ENCODE measurements around the gene CTSW.
A peak's percentile ranks its signal among the peaks of the same experiment; 100 is the strongest.

Gene CTSW

DNA sequence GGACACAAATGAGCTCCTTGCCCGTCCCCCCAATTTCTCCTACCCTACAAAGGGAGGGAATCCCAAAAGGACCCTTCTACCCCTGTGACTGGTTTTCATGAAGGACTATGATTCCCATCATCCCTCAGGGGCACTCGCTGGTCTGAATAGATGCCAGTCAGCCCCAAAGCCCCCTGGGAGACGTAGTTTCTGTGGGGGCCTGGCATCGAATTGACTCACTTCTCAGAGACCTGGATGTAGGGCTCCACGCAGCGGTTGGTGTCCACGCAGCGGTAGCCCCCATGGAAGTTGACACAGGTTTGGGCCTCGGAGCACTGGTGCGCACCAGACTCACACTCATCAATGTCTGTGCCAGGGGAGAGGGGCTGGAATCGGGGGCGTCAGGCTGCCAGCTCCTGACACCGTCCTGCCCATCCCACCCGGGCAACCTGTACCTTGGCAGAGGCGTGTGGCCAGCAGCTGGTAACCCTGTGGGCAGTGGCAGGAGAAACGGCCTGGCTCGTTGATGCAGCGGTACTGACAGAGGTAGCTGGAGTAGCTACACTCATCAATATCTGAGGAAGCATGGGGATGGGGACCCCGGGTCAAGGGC is 11.5 kb upstream of the CTSW start:
- no peak for DNase-seq

DNA sequence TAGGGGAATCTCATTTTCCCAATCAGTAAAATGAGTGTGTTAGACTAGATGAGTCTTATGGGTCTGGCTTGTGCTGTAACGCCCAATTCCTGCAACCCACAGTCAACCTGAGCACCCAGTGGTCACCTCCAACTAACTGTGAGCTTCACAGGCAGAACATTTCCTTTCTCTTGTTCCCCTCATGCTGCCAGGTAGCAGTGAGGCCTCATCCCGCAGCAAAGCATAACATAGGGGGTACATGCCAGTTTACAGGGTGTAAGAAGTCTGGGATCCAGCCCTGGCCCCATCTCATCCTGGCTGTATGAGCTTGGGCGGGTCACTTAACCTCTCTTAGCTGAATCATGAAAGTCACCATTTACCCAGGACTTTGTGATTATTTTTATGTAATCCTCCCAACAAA is 10.7 kb upstream of the CTSW start:
- no peak for DNase-seq

DNA sequence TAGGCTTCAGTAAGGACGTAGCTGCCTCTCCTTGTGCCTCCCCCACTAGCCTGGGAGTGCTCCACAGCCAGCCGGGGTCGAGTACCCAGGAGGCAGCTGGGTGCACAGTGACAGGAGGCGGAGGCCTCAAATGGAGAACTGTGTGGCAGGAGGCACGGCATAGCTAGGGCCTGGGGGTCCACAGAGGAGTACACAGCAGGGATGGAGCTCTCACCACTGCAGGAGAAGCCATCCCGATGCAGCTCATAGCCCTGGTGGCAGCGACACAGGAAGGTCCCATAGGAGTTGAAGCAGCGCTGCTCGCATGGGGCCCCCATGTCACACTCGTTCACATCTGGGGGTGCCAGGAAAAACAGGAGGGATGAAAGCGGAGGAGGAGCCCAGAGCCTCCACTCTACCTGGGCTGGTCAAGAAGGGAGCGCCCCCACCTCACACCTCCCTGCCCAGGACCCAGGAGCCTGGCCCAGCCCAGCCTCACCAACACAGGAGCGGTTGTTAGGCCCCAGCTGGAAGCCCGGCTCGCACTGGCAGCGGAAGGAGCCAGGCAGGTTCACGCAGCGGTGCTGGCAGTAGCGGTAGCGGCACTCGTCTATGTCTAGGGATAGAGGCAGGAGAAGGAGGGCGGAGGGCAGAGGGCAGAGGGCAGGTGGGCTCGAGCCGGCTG is 9.9 kb upstream of the CTSW start:
- no peak for DNase-seq

DNA sequence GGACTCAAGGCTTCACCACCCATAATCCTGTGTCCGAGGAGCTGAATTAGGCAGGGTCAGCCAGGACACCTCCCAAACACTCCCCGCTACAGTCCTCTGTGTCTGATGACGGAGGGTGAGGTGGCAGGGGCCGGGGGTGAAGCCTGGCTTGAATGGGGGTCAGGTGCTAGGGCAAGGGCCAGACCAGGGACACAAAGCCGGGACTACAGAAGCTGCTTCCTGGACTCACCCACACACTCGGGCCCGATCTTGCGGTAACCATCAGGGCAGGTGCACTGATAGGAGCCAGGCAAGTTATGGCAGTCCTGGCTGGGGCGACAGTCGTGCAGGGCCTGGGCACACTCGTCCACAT is 9.4 kb upstream of the CTSW start:
- DNase-seq = no peak

DNA sequence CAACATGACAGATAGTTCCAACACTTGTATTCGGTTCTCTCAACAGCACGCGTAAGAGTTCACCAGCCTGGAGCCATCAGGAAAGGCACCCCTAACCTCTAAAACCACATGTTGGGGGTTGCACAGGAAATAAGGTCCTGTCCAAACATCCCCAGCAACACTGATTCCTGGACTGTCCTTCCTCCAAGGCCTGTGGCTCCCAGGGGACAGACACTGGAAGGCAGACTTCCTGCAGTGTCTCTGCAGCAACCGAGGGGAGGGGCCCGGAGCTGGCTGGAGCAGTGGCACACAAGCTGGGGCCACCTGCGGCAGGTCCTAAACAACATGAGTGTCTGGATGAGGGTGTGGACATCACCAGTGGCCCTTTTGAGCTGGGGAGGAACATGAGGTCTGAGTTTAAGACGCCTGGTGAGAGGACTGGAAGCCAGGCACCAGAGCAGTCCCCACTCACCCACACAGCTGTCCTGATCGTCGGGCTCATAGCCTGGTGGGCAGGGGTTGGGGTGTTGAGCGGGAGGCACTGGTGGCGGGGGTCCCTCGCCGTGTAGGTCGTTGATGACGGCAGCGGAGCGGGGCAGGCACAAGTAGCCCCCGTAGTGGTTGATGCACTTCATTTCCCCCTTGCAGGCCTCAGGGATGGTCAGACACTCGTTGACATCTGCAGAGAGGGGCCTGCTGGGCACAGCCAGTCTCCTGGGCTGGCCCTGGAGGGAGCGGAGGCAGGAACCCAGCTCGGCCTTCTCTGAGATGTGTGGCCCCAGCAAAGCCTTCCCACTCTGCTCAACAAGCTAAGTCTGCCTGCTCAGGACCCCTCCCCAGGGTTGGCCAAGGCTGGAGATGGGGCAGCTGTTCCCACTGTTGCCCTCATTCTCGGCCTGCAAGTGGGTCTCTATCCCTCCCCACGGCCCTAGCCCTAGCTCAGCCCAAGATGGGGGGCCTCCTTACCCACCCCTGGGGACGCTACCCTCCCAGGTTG is 8.6 kb upstream of the CTSW start:
- no peak for DNase-seq

DNA sequence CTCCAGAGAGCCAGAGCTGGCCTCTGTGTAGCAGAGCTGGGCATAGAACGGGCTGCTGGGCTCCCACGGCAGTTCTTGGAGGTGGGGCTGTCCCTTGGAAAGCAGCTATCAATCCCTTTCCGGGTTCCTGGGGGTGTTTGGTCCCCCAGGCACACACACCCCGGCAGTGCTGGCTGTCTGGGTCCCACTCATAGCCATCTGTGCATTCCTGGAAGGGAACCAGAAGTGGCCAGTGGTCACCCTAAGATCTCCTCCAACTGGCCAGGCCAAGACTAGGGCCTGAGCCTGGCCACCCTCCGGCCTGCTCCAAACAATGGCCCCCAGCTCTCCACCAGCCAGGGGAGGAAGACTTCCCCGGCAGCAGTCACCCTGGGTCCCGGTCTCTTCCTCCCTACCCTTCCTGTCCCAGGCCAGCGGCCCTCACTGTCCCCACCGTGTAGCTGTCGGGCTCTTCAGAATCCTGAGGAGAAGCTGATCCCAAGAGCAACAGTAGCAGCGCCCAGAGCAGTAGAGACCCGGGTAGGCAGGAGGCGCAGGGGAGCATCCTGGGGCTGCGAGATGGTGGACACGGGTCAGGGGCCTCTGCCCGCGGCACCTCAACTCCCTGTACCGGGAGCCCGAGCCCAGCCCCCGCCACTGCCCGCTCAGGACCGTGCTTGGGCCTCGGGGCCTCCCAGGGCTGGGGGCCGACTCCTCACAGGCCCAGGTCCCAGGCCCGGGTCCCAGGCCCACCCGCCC is 7.7 kb upstream of the CTSW start:
- DNase-seq = no peak

DNA sequence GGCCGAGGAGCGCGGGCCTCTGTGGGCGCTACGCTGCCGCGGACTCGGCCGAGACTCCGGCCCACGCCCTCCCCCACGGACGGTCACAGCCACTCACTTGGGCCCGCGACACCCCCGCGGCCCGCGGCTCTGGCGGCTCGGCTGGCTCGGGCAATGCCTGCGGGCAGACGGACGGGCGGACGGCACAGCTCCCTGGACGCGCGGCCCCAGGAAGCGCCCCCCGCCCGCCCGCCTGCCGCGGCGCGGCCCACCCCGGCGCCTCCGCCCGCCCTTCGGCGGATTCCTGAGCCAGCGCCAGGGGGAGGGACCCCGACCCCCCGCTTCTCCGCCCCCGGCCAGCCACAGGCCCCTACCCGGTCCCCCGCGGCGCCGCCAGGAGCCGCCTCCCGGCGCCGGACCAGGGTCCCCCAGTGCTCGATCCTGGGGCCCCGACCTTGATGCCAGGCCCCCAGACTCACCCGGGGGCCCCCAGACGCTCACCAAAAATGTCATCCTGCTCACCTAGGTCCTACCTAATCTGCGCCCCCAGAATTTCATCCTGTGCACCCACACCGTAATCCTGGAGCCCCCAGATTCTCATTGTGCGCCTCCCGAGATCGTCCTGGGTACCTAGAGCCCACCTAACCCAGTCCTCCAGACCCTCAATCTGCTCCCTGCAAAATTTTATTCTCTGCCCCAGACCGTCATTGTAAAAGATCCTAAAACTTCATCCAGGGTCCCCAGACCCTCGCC is 6.9 kb upstream of the CTSW start, which contains the start of gene EFEMP2:
EFEMP2 (minus strand) TSS at position 215 of the 732 bp plus-strand sequence. CDS start 446 bp downstream, outside the sequence.
- no peak for DNase-seq

DNA sequence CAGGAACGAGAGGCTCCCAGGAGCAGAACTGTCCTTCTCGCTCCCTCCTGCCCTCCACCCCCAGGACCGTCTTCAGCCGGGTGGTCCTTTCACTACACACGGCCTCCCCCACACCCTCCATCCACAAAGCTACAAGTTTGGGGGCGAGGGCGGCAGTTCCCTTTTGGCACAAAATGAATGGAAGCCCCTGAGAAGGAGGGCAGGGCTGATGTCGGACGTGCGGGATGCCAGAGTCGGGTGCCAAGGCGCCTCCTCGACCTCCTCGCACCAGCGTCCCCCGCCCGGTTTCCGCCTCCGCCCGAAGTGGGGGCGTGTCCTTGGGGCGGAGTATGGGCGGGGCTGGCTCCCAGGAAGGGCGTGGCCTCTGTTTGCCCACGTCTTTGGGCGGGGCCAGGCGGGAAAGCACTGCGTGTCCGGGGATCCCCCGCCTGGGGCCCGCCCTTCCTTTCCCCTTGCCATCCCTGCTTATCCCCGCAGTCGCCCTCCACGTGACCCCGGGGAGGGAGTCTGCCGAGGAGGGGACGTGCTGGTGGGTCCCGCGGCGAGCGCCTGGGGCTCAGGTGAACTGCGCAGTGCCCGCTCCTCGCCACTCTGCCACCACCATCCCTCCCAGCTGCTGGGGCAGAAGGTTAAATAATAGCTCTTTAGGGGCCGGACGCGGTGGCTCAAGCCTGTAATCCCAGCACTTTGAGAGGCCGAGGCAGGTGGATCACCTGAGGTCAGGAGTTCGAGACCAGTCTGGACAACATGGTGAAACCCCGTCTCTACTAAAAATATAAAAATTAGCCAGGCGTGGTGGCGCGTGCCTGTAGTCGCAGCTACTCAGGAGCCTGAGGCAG is 6.1 kb upstream of the CTSW start:
- DNase-seq = peak; percentile 100

DNA sequence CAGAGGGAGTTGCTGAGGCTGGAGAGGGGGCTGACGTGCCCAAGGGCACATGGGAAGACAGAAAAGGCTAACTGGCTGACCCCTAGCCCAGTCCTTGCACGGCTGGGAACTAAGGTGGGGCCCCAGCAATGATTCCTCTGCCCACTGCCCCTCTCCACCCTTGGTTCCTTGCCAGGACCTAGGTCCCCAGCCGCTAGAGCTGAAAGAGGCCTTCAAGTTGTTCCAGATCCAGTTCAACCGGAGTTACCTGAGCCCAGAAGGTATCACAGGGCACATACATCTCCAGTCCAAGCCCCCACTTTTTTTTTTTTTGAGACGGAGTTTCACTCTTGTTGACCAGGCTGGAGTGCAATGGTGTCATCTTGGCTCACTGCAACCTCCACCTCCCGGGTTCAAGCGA is 390 bp downstream of the CTSW start:
- no peak for DNase-seq

DNA sequence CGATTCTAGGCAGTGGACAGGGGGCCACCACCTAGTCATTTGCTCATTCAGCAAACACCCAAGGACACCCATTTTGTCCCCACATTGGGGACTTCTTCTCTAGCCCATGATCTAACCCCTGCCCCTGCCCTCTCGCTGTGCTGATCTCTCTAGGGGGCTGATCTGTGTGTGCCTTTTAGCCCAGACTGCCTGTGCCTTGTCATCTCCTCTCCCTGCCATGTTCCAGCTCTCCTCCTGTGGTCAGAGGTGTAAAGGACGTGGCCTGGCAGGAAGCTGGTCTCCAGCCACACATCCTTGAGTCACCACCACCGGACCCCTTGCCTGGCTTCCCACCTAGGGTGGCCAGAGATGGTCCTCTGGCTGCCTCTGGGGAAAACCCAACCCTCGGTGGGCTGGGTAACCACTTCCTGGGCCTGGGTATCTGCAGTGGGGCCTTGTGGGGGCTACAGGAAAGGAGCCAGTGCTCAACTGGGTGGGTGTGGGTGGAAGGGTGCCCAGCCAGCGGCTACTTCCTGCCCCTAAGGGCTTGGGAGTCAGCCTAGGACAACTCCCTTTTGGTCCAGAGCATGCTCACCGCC is 1.3 kb downstream of the CTSW start:
- no peak for DNase-seq

DNA sequence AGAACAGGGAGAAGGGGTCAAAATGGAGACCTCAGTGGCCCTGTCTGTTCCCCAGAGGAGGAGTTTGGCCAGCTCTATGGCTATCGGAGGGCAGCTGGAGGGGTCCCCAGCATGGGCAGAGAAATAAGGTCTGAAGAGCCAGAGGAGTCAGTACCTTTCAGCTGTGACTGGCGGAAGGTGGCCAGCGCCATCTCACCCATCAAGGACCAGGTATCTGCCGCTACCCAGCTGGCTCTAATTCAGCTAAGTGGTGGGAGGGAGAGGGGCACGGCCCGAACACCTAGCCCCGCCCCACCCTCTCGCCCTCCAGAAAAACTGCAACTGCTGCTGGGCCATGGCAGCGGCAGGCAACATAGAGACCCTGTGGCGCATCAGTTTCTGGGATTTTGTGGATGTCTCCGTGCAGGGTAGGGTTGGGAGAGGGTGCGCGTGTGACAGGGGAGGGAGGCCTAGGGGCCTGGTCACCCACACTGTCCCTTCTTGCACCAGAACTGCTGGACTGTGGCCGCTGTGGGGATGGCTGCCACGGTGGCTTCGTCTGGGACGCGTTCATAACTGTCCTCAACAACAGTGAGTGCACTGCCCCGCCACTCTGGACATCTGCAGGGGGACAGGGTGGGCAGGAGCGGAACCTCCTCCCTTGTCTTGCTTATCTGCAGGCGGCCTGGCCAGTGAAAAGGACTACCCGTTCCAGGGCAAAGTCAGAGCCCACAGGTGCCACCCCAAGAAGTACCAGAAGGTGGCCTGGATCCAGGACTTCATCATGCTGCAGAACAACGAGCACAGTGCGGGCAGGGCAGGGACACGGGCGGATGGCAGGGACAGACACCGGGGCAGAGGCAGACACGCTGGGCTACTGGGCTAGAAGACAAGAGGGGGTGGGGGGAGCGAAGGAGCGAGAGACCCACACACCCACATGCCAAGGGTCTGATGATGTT is 2.8 kb downstream of the CTSW start:
- no peak for DNase-seq

DNA sequence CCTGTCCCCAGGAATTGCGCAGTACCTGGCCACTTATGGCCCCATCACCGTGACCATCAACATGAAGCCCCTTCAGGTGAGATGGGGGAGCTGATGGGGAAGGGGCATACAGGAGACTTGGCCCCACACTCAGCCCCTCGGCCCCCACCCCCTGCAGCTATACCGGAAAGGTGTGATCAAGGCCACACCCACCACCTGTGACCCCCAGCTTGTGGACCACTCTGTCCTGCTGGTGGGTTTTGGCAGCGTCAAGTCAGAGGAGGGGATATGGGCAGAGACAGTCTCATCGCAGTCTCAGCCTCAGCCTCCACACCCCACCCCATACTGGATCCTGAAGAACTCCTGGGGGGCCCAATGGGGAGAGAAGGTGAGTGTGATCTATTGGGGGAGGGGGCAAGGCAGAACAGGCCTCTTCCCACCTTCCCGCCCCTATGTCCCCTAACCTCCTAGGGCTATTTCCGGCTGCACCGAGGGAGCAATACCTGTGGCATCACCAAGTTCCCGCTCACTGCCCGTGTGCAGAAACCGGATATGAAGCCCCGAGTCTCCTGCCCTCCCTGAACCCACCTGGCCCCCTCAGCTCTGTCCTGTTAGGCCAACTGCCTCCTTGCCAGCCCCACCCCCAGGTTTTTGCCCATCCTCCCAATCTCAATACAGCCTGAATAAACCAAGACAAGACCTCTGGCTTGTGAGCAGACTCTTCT is 3.6 kb downstream of the CTSW start:
- no peak for DNase-seq

DNA sequence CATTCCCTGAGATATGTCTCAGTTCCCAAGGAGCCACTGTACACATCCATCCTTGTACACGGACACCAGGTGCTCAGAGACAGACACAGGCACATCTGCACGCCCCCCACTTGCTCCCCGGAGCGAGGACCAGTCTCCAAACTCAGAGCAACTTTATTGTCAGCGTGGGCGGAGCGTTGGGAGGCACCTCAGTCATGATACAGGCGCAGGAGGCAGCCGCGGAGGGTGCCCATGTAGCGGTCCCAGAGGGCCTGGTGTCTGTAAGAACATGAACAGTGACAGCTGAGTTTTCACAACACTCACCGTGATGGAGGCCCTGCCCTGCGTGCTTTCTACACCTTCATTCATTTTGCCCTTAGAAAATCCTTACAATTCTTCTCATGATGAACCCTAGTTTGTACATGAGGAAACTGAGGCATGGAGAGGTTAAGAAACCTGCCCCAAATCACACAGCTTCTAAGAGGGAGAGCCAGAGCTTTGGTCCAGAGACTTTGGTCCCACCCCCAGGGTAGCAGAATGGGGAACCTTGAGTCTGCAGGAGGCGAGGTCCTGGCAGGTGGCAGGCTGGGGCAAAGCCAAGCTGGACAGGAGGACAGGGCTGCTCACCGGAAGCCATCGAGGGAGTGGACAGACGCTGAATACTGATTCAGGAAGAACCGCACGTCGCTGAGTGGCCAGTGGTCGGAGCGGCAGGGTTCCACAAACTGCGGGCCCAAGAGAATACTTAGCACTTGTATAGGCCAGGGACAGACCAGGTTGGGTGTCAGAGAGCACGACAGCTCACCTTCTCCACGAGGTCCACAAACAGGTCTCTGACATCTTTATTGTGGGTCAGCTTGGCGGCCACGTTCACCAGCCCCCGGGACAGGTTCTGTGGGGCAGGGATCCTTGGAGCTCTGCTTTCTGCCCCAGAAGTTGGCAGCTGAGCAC is 4.4 kb downstream of the CTSW start:
- DNase-seq = no peak

DNA sequence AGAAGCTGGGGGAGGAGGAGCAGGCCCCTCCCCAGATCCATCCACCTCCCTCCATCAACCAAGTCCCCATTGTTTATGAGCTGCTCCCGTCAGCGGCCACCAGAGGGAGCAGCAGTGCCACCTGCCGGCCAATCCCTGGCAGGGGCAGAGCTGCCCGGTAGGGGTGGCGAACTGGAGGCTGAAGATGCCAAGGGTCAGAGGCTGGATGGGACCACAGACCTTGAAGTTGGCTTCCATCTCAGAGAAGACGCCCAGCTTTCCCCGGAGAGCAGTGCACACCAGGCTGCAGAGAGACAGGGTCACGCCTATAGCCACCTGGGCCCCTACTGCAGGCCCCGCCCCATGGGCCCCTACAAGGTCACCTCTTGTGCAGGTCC is 5.1 kb downstream of the CTSW start:
- peak; percentile 85 for DNase-seq

DNA sequence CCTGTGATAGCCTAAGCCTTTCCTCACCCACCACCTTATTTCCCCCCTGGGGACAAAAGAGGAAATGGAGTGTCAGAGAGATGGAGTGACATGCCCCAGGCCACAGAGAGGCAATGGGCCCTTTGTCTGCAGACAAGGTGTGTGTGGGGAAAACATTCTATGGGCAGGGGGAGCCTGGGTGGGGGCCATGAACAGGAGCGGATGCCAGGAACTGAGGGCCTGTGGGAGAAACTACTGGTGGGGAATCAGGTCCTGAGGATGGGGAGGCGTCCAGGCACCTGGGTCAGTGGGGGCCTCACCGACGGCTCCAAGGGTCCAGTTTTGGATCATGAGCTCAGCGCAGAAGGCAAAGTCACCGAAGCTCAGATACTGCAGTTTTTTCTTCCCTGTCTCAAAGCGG is 5.6 kb downstream of the CTSW start:
- no peak for DNase-seq

DNA sequence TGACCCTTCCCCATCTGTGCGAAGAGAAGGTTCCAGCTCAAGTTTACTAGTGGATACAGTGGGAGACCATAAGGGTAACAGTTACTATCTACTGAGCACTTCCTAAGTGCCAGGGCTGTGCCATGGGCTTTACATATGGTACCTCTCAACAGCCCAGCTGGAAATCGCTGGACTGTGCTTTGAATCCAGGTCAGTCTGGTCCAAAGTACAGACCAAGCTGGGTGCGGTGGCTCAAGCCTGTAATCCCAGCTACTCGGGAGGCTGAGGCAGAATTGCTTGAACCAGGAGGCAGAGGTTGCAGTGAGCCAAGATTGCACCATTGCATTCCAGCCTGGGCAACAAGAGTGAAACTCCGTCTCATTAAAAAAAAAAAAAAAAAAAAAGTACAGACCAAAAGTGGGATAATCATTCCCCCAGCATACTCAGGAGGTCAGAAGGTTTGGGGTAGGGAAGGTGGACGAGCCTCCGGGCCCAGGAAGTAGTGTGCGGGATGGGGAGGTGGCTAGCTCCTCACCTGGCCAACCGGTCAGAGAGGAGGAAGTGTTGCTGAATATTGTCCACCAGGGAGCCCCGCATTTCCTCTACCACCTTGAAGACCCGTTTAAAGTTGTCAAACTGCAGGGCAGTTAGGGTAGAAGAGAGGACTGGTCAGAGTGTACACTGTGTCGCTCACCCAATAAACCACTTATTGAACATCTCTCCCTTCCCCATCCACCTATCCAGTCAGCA is 6.3 kb downstream of the CTSW start:
- no peak for DNase-seq
